ENCODE data around the gene S1PR3. TPM values are rescaled to one million over a fixed set of nuclear protein-coding genes. Genes with fewer than 3 reads are reported as not detected.

S1PR3 gene
- total and polyA plus RNA-seq, 2 donors (not counting 3 experiments of a cell fraction or from before 2014, with no cell fraction given) = 12.5 to 25.8 TPM

GRCh38 chr9:88996046-88996920, 5.0 kb downstream of the S1PR3 start:
- H3K4me1 ChIP-seq (ENCODE audit: control insufficient read depth, extremely low read depth, insufficient read depth, low read length) = peaks cover 35% of the 10 kb centered on the region
- H3K79me2 ChIP-seq (ENCODE audit: control insufficient read depth, insufficient read depth, low read length) = peaks cover 67% of the 10 kb centered on the region

GRCh38 chr9:88996921-88997235, 5.6 kb downstream of the S1PR3 start:
- Histone ChIP-seq H3K27me3 (ENCODE audit: control insufficient read depth in 2 of 2, insufficient read depth in 2 of 2, low read length in 2 of 2) (no peaks in the 10 kb centered on the region), H3K9ac (replicated peaks; ENCODE audit: extremely low read depth, insufficient read depth, low read length) (no peak overlapping the region), H3K9me1 (replicated peaks; ENCODE audit: control insufficient read depth, extremely low read depth, insufficient read depth, low read length) (no peaks in the 10 kb centered on the region), H2AFZ (ENCODE audit: low read depth, low read length) (no peak overlapping the region), H3K79me2 (ENCODE audit: control insufficient read depth, insufficient read depth, low read length) (peaks cover 67% of the 10 kb centered on the region), H3K4me1 (ENCODE audit: control insufficient read depth, extremely low read depth, insufficient read depth, low read length) (peaks cover 34% of the 10 kb centered on the region), H4K20me1 (replicated peaks; ENCODE audit: control insufficient read depth, extremely low read depth, insufficient read depth, low read length) (no peaks in the 10 kb centered on the region), H3K9me3 (replicated peaks; ENCODE audit: control insufficient read depth, insufficient read depth, low read length) (no peaks in the 10 kb centered on the region), H3K27ac (ENCODE audit: insufficient read depth, low read depth, low read length) (no peak overlapping the region), H3K36me3 (ENCODE audit: control insufficient read depth in 2 of 2, extremely low read depth in 1 of 2, insufficient read depth in 2 of 2, low read length in 2 of 2) (peaks cover 0 to 2% of the 10 kb centered on the region in 2 experiments), H3K4me3 (replicated peaks in 1 of 3; ENCODE audit: insufficient read depth in 1 of 3, low read depth in 1 of 3, low read length in 3 of 3) (no peak overlapping the region), H3K4me2 (ENCODE audit: insufficient read depth, low read length) (no peak overlapping the region)
- TF ChIP-seq FOS (IDR thresholded peaks at IDR 0.05; ENCODE audit: borderline replicate concordance, insufficient read depth, low read length) = no peak
- POLR2A ChIA-PET = no interaction called here
- intact Hi-C loops (cut with micrococcal nuclease) = no loop called here
- FAIRE-seq (no peak), DNase-seq (ENCODE audit: low read depth, low spot score) (no peak)
- no TSS peak for BruUV-seq (replicated peaks)
- CTCF ChIA-PET = interaction anchor here (1.4 to 1.6 kb wide), 3 partner anchors 215 to 335 kb away, joined by 3 to 6 read pairs (median 4); no protein-coding TSS in a partner anchor
- dilution Hi-C loops (cut with MboI; ENCODE audit: extremely low pct_ligation_motif_present, low sequenced_read_pairs) = no loop called here

More at GRCh38 chr9:88996046-88996920, 5.0 kb downstream of the S1PR3 start:
- no peak overlapping the region for H2AFZ ChIP-seq (ENCODE audit: low read depth, low read length)
- CTCF ChIA-PET = interaction anchor here (0.8 to 1.6 kb wide), 4 partner anchors 214 to 336 kb away, joined by 3 to 6 read pairs (median 4); no protein-coding TSS in a partner anchor
- H3K27me3 ChIP-seq (ENCODE audit: control insufficient read depth in 2 of 2, insufficient read depth in 2 of 2, low read length in 2 of 2) = no peaks in the 10 kb centered on the region
- POLR2A ChIA-PET = no interaction called here
- no peak overlapping the region for H3K4me2 ChIP-seq (ENCODE audit: insufficient read depth, low read length)
- no peaks in the 10 kb centered on the region for H3K9me3 ChIP-seq (replicated peaks; ENCODE audit: control insufficient read depth, insufficient read depth, low read length)
- dilution Hi-C loops (cut with MboI; ENCODE audit: extremely low pct_ligation_motif_present, low sequenced_read_pairs) (no loop called here), intact Hi-C loops (cut with micrococcal nuclease) (no loop called here)
- no peak overlapping the region for H3K9ac ChIP-seq (replicated peaks; ENCODE audit: extremely low read depth, insufficient read depth, low read length)
- H3K27ac ChIP-seq (ENCODE audit: insufficient read depth, low read depth, low read length) = no peak overlapping the region
- DNase-seq (ENCODE audit: low read depth, low spot score) (no peak), FAIRE-seq (no peak)
- H3K9me1 ChIP-seq (replicated peaks; ENCODE audit: control insufficient read depth, extremely low read depth, insufficient read depth, low read length) = no peaks in the 10 kb centered on the region
- peaks cover 0 to 2% of the 10 kb centered on the region in 2 experiments for H3K36me3 ChIP-seq (ENCODE audit: control insufficient read depth in 2 of 2, extremely low read depth in 1 of 2, insufficient read depth in 2 of 2, low read length in 2 of 2)
- BruUV-seq (replicated peaks) = no TSS peak
- H3K4me3 ChIP-seq (replicated peaks in 1 of 3; ENCODE audit: insufficient read depth in 1 of 3, low read depth in 1 of 3, low read length in 3 of 3) = no peak overlapping the region
- no peaks in the 10 kb centered on the region for H4K20me1 ChIP-seq (replicated peaks; ENCODE audit: control insufficient read depth, extremely low read depth, insufficient read depth, low read length)
- TF ChIP-seq FOS (IDR thresholded peaks at IDR 0.05; ENCODE audit: borderline replicate concordance, insufficient read depth, low read length) = peak; percentile 30
- TF ChIP-seq POLR2A (IDR thresholded peaks at IDR 0.05; ENCODE audit: low read depth, low read length) = no peak

Data from endothelial cell of umbilical vein (primary cell).